ENCODE measurements around the gene GMDS. TPM values are rescaled to one million over a fixed set of nuclear protein-coding genes. Genes with fewer than 3 reads are reported as not detected.

Gene GMDS
- total and polyA plus RNA-seq, 2 donors (not counting 1 experiment from before 2014, with no cell fraction given) = 11.5 to 16.4 TPM

DNA sequence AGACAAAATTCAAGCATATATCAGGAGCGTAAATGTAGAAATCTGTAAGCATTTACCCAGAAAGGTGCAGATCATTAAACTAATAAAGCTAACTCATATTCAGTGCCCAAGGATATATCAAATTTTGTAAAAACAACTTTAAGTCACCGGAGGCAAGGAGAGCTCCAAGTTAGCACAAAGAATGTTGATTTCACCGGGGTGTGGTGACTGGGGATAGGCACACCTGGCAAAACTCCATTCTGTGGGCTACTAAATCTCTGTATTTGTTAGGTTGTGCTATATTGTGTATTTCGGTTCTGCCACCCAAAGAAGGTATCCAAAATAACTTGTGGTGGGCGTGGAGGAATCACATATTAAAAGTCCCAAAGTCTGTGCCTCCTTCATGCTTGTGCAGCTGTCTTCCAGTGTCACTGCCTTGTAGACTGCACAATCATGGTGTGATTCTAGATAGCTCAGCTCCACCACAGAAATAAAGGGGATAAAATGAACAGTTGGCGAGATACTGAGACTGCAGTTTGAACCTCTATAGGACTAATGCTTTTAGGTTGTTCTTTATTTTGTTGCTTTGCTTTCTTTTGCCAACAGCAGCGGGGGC lies 111.6 kb downstream of the GMDS start:
- Mint-ChIP-seq H3K4me1 (peaks cover 11% of the 10 kb centered on the region), H3K27ac (no peak overlapping the region), H3K4me3 (no peak overlapping the region), H3K9me3 (ENCODE audit: insufficient read depth) (no peaks in the 10 kb centered on the region), H3K27me3 (no peaks in the 10 kb centered on the region)
- no peak for DNase-seq
- TF ChIP-seq, protein P1, sequence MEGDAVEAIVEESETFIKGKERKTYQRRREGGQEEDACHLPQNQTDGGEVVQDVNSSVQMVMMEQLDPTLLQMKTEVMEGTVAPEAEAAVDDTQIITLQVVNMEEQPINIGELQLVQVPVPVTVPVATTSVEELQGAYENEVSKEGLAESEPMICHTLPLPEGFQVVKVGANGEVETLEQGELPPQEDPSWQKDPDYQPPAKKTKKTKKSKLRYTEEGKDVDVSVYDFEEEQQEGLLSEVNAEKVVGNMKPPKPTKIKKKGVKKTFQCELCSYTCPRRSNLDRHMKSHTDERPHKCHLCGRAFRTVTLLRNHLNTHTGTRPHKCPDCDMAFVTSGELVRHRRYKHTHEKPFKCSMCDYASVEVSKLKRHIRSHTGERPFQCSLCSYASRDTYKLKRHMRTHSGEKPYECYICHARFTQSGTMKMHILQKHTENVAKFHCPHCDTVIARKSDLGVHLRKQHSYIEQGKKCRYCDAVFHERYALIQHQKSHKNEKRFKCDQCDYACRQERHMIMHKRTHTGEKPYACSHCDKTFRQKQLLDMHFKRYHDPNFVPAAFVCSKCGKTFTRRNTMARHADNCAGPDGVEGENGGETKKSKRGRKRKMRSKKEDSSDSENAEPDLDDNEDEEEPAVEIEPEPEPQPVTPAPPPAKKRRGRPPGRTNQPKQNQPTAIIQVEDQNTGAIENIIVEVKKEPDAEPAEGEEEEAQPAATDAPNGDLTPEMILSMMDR (IDR thresholded peaks at IDR 0.05) = no peak
- no peak for TF ChIP-seq EZH2 (IDR thresholded peaks at IDR 0.05; ENCODE audit: borderline replicate concordance, insufficient read depth, low read depth, low read length, poor library complexity, severe bottlenecking)
- Histone ChIP-seq H3K27me3 (replicated peaks in 1 of 4; ENCODE audit: control extremely low read depth in 1 of 4, control insufficient read depth in 3 of 4, insufficient read depth in 4 of 4, low read length in 3 of 4) (no peaks in the 10 kb centered on the region), H3K79me2 (ENCODE audit: control insufficient read depth, insufficient read depth, low read length) (no peaks in the 10 kb centered on the region), H3K9me3 (ENCODE audit: control extremely low read depth in 1 of 3, control insufficient read depth in 2 of 3, insufficient read depth in 1 of 3, low read length in 2 of 3) (no peaks in the 10 kb centered on the region), H3K4me3 (ENCODE audit: control extremely low read depth in 1 of 5, extremely low read depth in 1 of 5, insufficient read depth in 1 of 5, low read depth in 2 of 5, low read length in 4 of 5) (no peak overlapping the region), H3K27ac (ENCODE audit: low read length in 2 of 2) (no peak overlapping the region), H3K4me2 (replicated peaks; ENCODE audit: low read depth, low read length, poor library complexity, severe bottlenecking) (no peak overlapping the region), H3K36me3 (replicated peaks in 1 of 2; ENCODE audit: control extremely low read depth in 1 of 2, control insufficient read depth in 1 of 2, extremely low read depth in 1 of 2, insufficient read depth in 2 of 2, low read length in 1 of 2) (no peaks in the 10 kb centered on the region), H3K4me1 (ENCODE audit: control insufficient read depth in 2 of 2, insufficient read depth in 2 of 2, low read length in 2 of 2) (peaks cover 0 to 6% of the 10 kb centered on the region in 2 donors), H3K9ac (ENCODE audit: low read length) (no peak overlapping the region), H2AFZ (ENCODE audit: insufficient read depth, low read depth, low read length, poor library complexity, severe bottlenecking) (no peak overlapping the region), H4K20me1 (ENCODE audit: control insufficient read depth, insufficient read depth, low read length, poor library complexity, severe bottlenecking) (no peaks in the 10 kb centered on the region)
- ChIA-PET CTCF (interaction anchor here (1.3 kb wide), 1 partner anchor 538 kb away, joined by 6 read pairs; no protein-coding TSS in a partner anchor), POLR2A (no interaction called here)
- intact Hi-C loops (cut with micrococcal nuclease) = no loop called here
- no peak for ATAC-seq (ENCODE audit: low read depth)
- 96% methylated on average over 4 of the region's 7 CpGs for WGBS (ENCODE audit: insufficient coverage)

DNA sequence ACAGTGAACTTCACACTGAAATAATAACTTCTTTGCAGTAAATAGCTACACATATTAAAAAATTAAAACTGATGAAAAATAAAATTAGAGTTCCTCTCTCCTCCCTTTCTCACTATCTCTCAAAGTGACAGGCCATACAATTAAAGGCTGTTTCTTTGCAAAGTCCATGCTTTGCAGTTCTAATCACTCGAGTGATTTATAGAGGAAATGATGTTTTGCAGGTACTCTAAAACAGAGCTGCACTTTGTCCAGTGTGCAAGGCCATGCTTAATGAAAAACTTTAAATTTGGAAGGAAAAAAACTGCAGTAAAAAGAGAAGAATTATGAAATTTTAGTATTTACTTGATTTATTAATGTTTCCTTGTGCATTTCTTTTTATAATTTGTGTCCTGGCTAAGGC lies 112.5 kb downstream of the GMDS start:
- no peak overlapping the region for H3K4me3 ChIP-seq (ENCODE audit: control extremely low read depth in 1 of 5, extremely low read depth in 1 of 5, insufficient read depth in 1 of 5, low read depth in 2 of 5, low read length in 4 of 5)
- no peak overlapping the region for H3K4me3 Mint-ChIP-seq
- H3K9me3 Mint-ChIP-seq (ENCODE audit: insufficient read depth) = no peaks in the 10 kb centered on the region
- peaks cover 16% of the 10 kb centered on the region for H3K4me1 Mint-ChIP-seq
- no peak overlapping the region for H3K9ac ChIP-seq (ENCODE audit: low read length)
- no peaks in the 10 kb centered on the region for H3K79me2 ChIP-seq (ENCODE audit: control insufficient read depth, insufficient read depth, low read length)
- H3K27ac ChIP-seq (ENCODE audit: low read length in 2 of 2) = no peak overlapping the region
- no peaks in the 10 kb centered on the region for H3K27me3 Mint-ChIP-seq
- no peak overlapping the region for H3K4me2 ChIP-seq (replicated peaks; ENCODE audit: low read depth, low read length, poor library complexity, severe bottlenecking)
- POLR2A ChIA-PET = no interaction called here
- no peak for DNase-seq
- intact Hi-C loops (cut with micrococcal nuclease) = no loop called here
- H3K4me1 ChIP-seq (ENCODE audit: control insufficient read depth in 2 of 2, insufficient read depth in 2 of 2, low read length in 2 of 2) = peaks cover 0 to 6% of the 10 kb centered on the region in 2 donors
- TF ChIP-seq, protein P1 (IDR thresholded peaks at IDR 0.05) = no peak
- no peak for TF ChIP-seq EZH2 (IDR thresholded peaks at IDR 0.05; ENCODE audit: borderline replicate concordance, insufficient read depth, low read depth, low read length, poor library complexity, severe bottlenecking)
- CTCF ChIA-PET = no interaction called here
- no peak overlapping the region for H3K27ac Mint-ChIP-seq
- 22% methylated on average over 1 of the region's 1 CpG for WGBS (ENCODE audit: insufficient coverage)
- H3K27me3 ChIP-seq (replicated peaks in 1 of 4; ENCODE audit: control extremely low read depth in 1 of 4, control insufficient read depth in 3 of 4, insufficient read depth in 4 of 4, low read length in 3 of 4) = no peaks in the 10 kb centered on the region
- no peaks in the 10 kb centered on the region for H4K20me1 ChIP-seq (ENCODE audit: control insufficient read depth, insufficient read depth, low read length, poor library complexity, severe bottlenecking)
- ATAC-seq (ENCODE audit: low read depth) = no peak
- no peak overlapping the region for H2AFZ ChIP-seq (ENCODE audit: insufficient read depth, low read depth, low read length, poor library complexity, severe bottlenecking)
- no peaks in the 10 kb centered on the region for H3K9me3 ChIP-seq (ENCODE audit: control extremely low read depth in 1 of 3, control insufficient read depth in 2 of 3, insufficient read depth in 1 of 3, low read length in 2 of 3)
- no peaks in the 10 kb centered on the region for H3K36me3 ChIP-seq (replicated peaks in 1 of 2; ENCODE audit: control extremely low read depth in 1 of 2, control insufficient read depth in 1 of 2, extremely low read depth in 1 of 2, insufficient read depth in 2 of 2, low read length in 1 of 2)
